HG03469 (cell line): ENCODE data around the gene APEH.

Experiments used
- ATAC-seq: cut with Tn5 transposase; IDR thresholded peaks from one replicate; pipeline ENCODE4 v1.9.1; 2021; ENCODE audit warnings: mild to moderate bottlenecking, moderate library complexity, moderate number of reproducible peaks; ENCODE audit not compliant: unreplicated experiment

Gene APEH

DNA sequence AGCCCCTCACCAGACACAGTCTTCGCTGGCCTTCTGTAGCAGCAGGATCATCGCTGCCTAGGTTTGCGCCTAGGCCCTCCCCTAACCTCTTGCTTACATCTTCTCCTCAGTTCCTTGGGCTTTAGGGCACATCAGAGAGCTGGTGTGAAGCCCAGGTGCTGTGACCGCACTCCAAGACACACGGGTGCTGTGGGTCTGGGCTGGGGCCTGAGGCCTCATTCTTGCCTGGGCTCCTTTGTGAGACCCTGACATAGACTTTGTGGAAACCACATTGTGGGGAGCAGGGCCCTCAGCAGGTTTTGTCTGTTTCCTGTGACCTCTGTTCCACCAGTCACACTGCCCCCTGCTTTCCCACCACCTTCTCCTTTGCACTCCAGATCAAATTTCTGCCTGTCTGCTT lies 37.3 kb downstream of the APEH start:
- no peak for ATAC-seq

DNA sequence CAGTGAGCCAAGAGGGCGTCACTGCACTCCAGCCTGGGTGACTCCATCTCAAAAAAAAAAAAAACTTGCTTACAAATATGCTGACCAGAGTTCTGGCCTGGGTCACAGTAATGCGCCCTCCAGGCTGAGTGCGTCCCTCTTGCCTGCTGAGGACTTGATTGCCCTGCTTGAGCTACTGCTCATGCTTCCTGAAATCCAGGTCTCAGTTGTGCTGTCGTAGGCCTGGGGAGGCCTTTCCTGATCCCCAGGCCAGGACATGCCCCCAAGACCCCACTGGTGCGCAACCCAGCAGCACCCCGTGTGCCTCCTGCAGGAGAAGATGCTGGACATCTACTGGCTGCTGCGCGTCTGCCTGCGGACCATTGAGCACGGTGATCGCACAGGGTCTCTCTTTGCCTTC lies 38.0 kb downstream of the APEH start:
- ATAC-seq: no peak

DNA sequence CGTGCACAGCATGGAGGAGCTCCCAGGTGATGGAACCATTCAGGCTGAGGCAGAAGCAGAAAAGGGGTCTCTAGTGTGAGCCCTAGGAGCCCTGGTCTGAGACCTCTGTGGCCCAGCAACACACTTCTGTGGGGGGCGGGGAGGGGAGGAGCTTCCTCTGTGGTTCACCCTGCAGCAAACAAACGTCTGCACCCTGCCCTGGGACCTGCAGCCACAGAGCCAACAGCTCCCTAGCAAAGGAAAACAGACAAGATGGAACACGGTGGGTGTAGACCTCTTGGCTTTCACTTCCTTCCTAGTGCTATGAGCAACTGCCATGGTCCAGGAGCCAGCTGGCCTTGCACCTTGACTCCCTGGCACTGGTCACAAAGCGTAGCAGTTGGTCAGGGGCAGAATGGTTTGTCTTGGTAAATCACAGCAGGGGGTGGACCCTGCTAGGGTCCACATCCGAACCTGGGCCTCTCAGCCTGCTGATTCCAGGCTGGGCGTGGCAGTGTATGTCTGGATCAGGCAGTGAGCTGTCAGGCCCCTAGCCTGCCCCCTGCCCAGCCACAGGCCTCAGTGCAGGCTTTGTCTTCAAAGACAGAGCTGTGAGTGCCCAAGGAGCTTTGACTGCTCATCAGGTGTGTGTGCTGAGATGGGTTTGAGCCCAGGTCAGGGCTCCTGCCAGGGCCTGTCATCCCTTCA lies 38.6 kb downstream of the APEH start:
- ATAC-seq: no peak

DNA sequence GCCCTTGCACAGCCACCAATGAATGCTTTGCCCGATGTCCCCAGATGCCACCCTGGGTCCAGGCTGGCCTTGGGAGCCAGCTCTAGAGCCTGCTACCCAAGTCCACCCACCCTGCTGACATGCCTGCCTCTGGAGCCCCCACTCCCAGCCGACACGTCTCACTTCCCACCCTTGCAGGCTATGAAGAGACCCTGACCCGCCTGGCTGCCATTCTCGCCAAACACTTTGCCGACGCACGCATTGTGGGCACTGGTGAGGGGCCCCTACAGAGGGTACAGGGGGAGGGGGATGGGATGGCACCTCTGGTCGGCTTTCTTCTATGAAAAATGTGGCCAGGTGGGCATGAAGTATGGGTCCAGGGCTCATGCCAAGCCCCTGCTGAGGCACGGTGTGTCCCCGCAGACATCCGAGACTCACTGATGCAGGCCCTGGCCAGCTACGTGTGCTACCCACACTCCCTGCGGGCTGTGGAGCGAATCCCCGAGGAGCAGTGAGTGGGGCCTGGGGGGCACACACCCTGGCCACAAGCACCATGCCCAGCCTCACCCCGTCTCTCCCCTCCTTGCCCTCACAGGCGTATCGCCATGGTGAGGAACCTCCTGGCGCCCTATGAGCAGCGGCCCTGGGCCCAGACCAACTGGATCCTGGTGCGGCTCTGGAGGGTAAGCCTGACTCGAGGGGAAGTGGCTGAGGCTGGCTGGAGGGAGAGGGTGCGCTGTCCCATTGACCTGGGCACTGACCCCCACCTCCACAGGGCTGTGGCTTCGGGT lies 39.4 kb downstream of the APEH start:
- ATAC-seq: no peak

DNA sequence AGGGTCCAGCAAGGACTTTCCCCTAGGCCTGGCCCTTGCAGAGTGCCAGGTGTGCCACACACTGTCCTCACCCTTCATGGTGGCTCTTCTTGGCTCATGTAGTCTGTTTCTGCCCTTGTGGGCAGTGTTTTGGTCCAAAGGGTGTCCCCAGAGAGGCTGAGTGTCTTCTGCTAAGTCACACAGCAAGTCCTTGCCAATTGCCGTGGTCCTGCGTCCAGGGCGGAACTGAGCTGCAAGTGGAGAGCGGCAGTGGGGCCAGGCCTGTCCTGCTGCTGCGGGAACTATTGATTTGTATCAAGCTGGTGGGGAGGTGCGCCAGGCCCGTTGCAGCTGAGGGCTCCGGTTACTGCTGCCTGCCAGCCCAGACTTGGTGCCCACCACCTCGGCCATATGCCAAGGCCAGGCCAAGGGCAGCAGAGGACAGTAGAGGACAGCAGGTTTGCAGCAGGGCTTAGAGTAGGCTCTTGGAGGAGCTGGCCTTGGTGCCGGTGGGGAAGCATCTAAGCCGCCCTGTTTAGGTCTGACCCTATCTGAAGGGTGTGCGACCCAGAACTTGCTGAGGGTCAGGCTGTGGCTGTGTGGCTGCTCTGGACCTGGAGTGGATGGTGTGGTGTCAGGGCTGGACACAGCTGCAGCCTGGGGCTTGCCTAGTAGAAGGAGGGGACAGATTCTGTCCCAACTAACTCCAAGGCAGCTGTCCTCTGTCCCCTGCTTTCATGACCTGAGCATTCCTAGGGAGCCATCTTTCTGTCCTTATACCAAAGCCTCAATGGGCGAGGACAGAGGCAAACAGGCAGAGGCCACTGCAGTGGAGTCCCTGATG lies 40.8 kb downstream of the APEH start:
- no peak for ATAC-seq

DNA sequence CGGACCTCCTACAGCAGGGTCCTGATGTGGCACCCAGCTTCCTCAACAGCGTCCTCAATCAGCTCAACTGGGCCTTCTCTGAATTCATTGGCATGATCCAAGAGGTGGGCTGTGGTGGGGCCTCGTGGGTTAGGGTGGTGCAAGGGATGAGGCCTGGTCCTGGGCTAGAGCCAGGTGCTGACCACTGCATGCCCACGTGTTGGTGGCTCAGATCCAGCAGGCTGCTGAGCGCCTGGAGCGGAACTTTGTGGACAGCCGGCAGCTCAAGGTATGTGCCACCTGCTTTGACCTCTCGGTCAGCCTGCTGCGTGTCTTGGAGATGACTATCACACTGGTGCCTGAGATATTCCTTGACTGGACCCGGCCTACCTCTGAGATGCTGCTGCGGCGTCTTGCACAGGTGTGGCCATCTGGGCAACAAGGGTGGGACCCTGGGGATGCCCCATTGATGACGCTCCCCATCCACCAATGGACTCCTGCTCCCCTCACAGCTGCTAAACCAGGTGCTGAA lies 41.5 kb downstream of the APEH start:
- no peak for ATAC-seq

DNA sequence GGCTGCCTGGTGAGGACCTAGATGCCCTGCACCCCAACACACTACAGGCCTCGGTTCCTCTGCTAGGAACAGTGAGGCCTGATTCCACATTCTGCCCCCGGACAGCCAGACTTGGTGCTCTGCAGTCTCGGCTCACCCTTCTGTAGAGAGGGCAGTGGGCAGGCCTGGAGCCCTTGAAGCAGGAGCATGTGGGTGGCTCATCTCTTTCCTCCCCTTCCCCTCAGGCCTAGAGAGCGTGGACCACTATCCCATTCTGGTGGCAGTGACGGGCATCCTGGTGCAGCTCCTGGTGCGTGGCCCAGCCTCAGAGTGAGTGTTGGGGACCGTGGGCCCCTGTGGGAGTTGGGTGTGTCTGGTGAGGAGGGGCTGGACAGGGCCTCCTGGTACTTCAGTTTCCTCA lies 42.0 kb downstream of the APEH start:
- no peak for ATAC-seq

DNA sequence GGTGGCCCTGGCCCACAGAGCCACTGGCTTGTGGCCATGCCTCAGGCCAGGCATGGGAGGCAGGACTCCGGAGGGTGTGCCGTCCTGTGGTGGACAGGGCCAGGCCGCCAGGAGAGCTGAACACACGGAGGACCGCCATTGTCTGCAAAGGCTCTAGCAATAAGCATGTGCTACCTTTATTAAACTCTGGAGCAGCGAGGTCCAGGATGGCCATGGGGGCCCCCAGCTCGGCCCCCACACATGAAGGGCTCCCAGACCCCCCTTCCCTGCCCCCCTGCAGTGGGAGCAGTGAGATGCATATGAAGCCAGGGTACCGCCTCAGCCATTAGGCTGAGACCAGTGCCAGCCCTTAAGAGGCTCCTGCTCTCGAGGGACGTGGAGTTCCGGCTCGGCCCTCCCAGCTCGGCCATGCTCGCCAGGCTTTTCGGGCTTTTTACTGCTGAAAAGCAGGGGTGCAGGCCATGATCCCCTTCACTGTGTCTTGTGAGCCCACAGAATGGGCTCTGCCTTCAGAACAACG lies 42.6 kb downstream of the APEH start:
- ATAC-seq: no peak

DNA sequence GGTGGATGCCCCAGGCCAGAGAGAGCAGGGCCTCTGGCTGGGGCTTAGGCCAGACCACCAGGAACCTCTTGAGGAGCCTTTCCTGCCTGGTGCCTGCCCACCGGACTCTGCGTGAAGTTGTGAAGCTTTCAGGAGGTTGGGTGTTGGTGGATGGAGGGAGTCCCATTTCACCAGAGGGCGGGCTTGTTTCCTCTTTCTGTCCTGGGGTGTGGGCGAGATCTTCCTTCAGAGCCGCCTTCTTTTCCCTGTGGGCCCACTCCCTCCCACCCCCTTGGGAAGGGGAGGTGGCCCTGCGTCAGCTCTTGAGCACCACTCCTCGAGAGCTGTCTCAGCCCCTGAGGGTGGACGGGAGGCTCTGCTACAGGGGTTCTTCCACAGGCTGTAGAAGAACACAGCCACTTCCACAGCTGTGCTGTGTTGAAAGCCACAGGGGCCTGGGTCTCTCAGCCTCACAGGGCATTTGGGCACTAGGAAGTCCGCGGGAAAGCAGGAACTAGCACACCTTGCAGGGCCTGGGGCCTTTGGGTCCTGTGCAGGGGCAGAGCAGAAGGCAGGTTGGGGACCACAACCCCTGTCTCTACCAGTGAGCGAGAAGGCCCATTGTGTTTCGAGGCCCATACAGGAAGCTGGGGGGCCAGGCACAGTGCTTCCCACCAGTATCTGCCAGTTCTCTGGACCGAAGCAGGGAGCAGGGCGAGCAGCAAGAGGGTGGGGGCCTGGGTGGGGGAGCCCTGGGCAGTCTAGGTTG lies 43.2 kb downstream of the APEH start:
- no peak for ATAC-seq

DNA sequence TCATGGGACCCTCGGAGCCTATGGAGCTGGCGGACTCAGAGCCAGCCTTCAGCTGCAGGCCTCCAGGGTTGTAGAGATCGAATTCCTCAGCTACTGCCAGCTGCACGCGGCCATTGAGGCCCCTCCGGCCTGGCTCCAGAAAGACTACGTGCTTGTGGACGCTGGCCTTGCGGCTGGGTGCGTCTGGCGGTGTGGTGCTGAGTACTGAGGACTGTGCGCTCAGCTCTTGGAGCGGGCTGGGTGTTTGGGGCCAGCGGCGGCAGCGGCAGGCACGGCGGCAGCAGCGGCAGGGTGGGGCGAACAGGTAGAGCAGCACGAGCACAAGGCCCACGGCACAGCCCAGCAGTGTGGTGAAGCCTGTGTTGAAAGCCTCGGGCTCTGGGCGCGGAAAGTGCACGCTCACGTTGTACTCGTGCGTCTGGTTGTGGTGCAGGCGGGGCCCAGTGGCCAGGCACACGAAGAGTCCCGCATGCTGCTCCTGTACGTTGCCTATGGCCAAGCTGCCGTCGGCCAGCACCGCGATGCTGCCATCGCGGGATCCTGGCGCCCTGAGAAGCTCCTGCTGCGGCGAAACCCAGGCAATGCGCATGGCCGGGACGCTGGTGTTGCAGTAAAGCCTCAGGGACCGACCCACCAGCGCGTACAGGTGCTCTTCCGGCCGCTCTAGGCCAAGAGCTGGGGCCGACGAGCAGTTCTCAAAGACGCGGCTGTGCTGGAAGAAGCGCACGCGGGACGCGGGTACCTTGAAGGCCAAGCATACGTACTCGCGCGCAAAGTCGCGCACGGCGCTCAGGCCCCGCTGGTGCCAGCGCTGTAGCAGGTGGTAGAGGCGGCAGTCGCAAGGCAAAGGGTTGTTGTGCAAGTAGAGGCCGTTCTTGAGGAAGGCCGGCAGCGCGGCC lies 44.1 kb downstream of the APEH start:
- no peak for ATAC-seq

DNA sequence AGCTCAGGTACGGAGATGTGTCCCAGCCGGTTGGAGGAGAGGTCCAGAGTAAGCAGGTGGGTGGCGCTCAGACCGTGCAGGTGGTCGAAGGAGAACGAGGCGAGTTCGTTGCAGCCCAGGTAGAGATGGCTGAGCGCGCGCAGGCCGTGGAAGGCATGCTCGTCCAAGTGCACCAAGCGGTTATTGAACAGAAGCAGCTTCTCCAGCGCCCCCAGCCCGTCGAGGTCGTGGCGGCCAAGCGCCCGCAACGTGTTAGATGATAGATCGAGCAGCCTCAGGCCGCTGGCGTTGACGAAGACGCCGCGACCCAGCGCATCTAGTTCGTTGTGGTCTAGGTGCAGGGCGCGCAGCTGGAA lies 44.7 kb downstream of the APEH start:
- ATAC-seq: no peak

DNA sequence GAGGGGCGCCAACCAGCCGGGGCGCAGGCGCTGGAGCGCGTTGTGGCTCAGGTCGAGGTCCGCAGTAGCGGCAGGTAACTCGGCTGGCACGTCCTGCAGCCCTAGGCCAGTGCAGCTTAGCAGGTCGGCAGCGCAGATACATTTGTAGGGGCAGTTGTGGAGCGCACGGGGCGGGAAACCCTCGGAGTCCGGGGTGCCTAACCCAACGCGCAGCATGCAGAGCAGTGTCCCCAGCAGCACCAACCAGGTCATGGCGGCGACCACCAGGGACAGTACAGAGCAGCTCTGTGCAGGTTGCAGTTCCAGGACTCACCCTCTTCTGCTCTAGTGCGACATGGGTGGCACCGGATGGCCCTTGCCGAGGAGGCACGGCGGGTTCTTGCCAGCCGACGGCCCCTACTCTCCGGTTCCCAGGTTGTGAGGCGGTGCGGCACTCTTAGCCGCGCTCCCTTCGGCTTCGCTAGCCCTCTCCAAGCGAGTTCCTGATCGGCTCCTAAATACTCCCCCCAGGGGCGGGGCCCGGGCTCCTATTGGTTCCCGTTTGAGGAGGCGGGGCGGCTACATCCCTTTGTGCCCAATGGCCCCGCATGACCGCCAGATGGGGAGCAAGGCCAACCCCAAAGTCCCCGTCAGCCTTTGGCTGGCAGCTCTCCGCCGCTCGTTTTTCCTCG lies 45.2 kb downstream of the APEH start, which contains the start of gene AMIGO3:
Gene AMIGO3, minus strand, starts transcription at position 471 of the 671 bp plus-strand sequence. Its CDS starts 219 bp downstream, at position 252.
- no peak for ATAC-seq

DNA sequence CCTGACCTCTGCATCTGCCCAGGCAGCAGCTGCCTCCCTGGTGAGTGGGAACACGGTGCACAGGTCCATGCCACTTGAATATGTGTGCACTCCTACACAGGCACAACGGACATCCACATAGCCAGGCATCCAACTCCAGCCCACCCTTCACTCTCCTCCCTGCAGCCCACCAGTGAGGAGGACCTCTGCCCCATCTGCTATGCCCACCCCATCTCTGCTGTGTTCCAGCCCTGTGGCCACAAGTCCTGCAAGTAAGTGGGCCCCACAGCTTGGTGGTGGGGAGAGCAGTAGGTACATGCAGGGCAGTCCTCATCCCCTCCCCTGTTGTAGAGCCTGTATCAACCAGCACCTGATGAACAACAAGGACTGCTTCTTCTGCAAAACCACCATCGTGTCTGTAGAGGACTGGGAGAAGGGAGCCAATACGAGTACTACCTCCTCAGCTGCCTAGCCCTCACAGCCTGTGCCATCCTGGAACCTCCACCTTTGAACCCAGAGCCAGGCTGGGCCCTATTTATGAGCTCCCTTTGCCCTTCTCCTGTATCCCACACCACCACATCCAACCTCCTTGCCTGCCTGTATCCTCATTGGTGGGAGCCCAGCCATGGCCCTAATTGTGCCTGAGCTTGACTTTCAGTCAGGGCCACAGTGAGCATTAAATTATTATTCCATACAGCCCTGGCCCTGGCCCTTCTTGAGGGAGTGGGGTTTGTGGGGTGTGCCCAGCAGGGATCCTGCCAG lies 46.9 kb downstream of the APEH start:
- ATAC-seq: no peak

DNA sequence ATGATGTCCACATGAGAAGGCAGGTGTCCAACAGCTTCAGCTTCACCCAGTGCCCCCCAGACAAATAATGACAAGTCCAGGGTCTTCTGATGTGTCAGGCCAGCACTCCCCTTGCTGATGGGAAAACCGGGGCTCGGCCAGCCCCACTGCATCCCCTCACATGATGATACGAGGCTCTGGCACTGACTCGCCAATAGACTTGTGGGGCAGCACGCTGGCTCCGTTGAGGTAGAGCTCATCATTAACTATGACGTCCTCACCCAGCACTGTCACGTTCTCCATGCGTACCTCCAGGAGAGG lies 47.4 kb downstream of the APEH start:
- no peak for ATAC-seq

DNA sequence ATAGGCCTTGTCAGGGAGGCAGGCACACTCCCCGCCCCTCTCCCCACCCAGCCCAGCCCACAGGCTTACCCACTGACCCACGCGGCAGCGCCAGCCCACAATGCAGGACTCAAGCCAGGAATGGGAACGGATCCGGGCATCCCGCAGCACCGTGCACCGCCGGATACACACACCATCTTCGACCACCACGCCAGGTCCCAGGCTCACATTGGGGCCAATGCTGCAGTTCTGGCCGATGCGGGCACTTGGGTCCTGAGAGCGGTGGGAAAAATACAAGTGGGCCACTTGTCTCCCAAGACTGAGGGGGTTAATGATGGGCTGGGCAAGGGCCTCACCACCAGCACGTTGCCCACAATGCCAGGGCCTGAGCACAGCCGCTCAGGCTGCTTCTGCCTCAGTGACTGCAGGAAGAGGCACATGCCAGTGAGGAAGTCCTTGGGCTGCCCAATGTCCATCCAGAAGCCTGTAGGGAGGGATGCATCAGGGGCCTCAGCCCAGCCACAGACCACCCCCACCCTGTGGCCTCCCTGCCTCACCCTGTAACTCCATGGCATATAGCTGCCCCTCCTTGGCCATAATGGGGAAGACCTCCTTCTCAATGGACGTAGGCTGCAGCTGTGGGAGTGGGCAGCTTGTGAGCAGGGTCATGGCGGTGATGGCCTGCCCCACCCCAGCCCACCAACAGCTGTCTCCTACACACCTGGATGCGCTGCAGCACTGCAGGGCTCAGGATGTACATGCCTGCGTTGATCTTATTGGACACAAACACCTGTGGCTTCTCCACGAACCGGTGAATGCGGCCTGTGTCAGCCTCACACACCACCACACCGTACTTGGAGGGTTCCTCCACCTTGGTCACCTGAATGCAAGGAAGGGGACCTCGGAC lies 48.0 kb downstream of the APEH start:
- ATAC-seq: no peak

DNA sequence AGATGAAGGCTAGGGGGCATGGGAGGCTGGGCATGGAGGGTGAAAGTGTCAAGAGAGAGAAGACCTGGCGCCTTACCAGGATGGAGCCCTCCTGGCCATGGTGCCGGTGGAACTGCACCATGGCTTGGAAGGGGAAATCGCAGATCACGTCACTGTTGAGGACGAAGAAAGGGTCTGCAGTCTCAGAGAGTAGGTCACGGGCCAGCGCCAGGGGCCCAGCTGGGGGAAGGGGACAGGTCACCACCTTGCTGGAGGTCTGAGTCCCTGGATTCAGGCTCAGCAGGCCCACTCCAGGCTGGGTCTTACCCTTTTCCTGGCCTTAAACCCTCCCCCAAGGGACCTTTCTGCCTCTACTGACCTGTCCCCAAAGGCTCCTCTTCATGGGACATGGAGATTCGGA lies 48.7 kb downstream of the APEH start:
- ATAC-seq: no peak

DNA sequence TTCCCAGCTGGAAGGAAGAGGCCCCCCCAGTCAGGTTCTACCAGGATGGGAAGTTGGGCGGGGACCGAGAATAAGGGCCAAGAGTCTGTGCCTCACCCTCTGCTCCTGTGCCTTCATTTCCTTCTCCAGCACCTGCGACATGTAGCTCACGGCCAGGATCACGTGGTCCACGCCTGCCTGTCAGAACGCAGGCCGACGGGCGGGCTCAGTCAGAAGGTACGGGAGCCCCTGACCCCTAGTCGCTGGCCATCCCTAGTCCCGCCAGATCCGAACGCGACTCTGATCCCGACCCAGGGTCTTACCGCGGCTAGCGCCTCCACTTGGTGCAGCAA lies 49.1 kb downstream of the APEH start:
- ATAC-seq: no peak
